Stimulated activated CD4-positive, alpha-beta T cell treated with anti-CD3 and anti-CD28 coated beads, TNF-alpha, amount 100 ng/mL, for 1 hour (primary cell): ENCODE data around the gene GALNT13.

Experiments
- DNase-seq, 3 donors: peaks; one replicate each; pipeline ENCODE4 v3.0.0-alpha.2; 2020; ENCODE audit warnings: low read depth in 3 of 3, low spot score in 1 of 3

The GALNT13 gene

DNA sequence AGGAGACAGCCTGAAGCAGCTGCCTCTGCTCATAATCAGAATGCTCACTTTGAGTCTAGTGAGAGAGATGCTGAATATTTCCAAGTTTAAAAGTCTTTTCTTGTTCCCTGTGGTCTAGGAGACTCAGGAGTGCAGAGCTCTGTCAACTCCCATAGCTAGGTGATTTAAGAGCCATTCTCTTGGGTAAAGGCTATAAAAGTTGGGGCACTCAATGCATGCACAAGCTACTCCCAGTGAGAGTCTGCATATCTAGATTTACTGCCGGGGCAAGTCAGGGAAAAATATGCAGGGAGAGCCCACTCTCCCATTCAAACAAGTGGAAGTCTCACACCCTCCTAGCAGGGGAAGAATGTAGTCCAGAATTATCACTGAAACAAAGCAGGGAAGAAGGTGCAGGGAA is 418.1 kb downstream of the GALNT13 start:
- DNase-seq = no peak

- DNase-seq = no peak
These were observed 419.8 kb downstream of the GALNT13 start for GRCh38 chr2:154291511-154291910.

GRCh38 chr2:154291927-154292326 is 420.2 kb downstream of the GALNT13 start:
- DNase-seq = no peak

- DNase-seq = no peak
These were observed 422.1 kb downstream of the GALNT13 start for GRCh38 chr2:154293864-154294263.

DNA sequence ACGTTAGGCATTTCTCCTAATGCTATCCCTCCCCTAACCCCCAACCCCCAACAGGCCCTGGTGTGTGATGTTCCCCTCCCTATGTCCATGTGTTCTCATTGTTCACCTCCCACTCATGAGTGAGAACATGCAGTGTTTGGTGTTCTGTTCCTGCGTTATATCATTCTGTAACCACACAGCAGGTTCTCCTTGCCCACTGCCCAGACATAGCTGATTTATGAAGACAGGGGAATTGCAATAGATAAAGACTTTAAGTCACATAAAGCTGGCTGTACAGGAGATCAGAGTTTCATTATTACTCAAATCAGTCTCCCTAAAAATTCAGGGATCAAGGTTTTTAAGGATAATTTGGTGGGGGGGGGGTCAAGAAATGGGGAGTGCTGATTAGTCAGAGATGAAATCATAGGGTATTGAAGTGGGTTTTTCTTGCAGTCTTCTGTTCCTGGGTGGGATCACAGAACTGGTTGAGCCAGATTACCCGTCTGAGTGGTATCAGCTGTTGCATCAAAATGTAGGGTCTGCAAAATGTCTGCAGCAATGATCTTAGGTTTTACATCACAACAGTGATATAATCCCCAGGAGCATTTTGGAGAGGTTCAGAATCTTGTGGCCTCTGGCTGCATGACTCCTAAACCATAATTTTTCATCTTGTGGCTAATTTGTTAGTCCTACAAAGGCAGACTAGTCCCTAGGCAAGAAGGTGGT is 434.7 kb downstream of the GALNT13 start:
- no peak for DNase-seq

DNA sequence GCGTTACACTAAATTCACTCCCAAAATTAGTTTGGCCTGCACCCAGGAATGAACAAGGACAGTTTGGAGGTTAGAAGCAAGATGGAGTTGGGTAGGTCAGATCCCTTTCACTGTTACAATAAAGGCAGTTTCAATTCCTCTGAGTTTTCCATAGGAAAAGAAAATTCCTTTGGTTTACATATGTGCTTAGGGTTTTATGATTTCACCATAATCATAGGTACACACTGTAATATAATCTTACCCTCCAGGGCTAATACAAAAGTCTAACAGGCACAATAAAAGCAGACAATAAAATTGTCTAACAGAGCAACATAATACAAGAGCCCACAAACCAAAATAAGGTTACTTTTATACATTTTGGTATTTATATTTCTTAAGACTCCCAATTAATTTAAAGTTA is 435.3 kb downstream of the GALNT13 start:
- no peak for DNase-seq

GRCh38 chr2:154324601-154325000 is 452.9 kb downstream of the GALNT13 start:
- no peak for DNase-seq

DNA sequence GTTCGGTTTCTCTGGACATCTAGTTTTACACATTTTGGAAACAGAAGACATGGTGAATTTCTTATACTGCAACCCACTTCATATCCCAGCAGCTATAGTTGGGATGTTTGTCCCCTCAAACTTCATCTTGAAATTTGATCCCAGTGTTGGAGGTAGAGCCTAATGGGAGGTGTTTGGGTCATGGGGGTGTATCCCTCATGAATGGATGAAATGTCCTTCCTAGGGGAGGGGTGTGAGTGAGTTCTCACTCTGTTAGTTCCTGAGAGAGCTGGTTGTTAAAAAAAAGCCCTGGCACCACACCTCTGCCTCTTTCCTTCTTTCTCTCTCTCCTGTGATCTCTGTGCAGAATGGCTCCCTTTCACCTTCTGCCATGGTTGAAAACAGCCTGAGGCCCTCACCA is 457.8 kb downstream of the GALNT13 start:
- DNase-seq = no peak

- no peak for DNase-seq
These were observed 460.1 kb downstream of the GALNT13 start for GRCh38 chr2:154331784-154332183.

DNA sequence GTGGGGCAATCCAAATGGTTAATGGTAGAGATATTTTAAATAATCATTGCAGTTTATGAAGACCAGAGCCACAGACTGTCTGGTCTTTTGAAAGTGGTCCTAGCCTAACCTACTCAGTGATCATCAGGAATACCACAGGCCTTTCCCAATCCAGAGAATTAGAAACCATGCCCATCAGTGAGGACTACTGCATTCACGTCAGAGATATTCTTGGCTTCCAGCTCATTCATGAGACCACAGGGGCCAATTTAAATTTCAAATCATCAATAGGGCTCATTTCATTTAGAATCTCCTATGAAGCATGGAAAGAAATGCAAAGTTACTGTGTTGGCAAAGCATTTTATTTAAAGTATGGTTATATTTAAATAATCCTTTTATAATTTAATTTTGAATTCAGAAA is 464.5 kb downstream of the GALNT13 start:
- DNase-seq = no peak

GRCh38 chr2:154338352-154338967 is 466.7 kb downstream of the GALNT13 start:
- no peak for DNase-seq

DNA sequence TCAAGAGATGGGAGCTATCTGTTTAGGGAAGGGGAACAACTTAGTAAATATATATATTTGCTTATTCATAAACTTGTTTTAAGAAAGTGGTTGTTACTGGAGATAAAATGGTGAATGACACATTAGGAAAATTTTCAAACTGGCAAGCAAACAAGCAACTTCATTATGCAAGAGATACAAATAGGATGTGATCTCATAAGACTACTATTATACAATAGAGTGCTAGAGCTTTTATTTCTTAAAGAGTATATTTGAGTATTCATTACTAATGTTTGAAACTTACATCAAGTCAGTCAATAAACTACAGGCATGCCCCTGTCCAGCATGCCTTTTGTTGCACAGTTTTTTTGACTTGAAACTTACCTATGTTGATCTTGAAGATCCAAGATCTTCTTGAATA is 471.6 kb downstream of the GALNT13 start:
- DNase-seq = no peak

- no peak for DNase-seq
These were observed 479.2 kb downstream of the GALNT13 start for GRCh38 chr2:154350911-154351310.

DNA sequence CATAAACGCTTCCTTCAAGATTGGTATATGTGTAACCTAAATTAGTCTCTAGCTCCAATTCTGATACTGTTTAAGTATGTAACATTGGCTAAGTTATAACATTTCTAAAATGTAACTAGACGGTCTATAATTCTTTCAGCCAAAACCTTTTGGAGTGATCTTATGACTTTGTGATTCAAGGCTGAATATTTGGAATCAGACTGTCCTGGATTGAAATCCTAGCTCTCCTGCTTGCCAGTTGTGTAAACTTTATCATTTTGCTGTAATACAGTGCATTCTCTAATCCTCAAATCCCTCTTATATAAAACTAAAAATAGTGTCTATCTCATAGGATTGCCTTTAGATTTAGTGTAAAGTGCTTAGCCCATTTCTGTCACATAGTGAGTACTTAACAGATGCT is 489.6 kb downstream of the GALNT13 start:
- no peak for DNase-seq

DNA sequence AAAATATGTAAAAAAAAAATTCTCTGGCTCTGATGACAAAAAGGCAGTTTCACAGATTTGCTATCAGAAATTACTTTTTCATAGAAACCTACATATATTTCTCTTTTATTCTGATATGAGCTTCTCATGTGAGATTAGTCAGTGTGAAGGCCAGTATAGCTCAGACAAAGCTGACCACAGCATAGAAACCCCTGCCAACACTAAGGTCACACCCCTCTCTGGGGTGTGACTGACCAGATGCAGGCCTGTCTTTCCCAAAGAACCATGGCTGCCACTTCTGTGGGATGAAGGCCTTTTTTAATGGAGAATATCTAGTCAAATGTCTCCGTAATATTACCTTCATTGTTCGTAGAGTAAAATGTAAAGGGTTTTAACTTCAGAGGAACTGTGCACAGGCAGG is 496.4 kb downstream of the GALNT13 start:
- DNase-seq = no peak

DNA sequence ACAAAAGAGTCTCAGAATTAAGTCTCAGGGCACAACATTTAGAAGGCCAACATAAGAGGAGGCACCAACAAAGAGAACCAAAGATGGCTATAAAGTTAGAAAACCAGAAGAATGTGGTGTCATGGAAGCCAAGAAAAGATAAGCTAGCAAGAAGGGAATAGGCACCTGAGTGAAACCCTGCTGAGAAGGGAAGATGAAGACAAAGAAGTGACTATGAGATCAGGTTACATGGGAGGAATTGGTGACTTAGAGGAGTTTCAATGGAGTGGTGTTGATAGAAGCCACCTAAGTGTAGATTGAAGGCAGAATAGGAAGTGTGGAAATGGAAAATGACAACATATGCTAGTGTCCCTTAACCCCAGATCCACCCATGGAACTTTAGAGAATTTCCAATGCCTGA is 499.2 kb downstream of the GALNT13 start:
- no peak for DNase-seq

DNA sequence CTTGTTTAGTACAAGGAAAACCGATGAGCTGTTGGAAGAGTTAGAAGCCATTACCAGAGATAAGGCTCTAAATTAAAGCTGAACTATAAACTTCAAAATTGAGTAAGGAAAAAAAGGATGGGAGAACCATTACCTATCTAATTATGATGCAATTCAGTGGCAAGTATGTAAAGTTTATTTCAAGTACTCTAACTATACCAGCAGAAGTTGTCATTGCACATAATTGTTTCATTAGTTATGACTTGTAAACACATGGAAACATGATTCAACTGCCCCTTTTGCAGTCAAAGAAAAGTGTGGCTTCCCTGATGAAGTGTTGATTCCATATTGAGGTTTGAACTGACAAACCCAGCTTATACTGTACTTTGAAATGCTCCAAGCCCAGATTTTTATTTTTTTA is 502.7 kb downstream of the GALNT13 start:
- DNase-seq = no peak

DNA sequence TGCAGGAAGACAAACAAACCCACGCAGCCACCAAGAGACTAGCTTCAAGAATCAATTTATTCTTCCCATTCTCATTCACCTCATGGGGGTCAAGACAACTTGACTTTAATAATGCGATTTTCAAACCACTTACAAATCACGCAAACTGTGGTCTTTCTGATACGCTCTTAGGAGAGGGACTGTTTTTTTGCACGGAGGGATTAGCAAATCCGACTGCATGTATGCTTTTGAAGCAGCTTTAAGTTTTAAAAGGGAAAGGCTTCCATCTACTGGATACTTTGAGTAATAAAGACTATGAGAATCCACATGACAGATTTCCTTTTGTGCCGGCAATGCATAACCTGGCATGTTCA is 503.8 kb downstream of the GALNT13 start:
- no peak for DNase-seq

DNA sequence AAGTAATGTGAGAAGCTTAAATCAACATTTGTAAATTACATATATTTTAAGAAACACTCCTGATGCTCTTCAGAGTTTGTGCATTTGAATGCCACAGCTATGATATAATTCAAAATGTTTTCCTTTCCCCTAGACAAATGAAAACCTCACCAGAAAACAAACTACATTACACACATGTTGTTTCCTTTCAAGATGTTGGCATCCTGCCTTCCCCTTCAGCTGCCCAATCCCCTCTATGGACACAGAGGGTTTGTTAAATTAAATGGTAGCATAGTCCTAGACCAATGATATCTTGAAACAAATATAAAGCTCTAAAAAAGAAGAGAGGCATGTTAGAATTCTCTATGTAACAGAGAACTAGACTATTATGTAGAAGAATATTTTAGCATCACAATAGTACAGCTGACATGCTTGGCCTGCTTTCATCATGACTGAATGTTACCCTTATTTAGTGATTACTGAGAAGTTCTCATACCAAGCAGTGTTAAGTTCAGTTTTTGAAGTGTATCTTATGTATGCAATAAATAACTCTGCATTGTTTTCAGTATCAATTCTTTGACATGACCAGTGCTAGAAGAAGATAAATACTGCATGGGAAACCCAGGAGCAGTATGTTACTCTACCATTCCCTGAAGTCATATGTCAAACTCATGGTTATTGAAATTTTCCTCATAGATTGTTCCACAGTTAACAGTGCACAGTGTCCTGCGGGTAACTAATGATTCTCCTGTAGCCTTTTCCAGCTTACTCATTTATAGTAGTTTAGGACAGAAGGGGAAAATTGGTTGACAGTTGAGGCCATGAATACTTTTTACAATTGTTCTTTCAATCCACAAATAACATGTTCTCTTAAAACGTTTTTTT is 510.4 kb downstream of the GALNT13 start:
- DNase-seq = no peak

GRCh38 chr2:154386186-154386585 is 514.5 kb downstream of the GALNT13 start:
- DNase-seq = no peak

- no peak for DNase-seq
These were observed 519.3 kb downstream of the GALNT13 start for GRCh38 chr2:154391051-154391450.

GRCh38 chr2:154392256-154392655 is 520.5 kb downstream of the GALNT13 start:
- no peak for DNase-seq
